Measurements from ENCODE around the gene GTF2I.
"Not testable (repeated sequence)": the region's sequence is repeated elsewhere in the genome, so short reads cannot be mapped to it uniquely, and the experiment has no call there.

The GTF2I gene

GRCh38 chr7:74657692-74658177 lies at the start of gene GTF2I:
Gene GTF2I (plus strand): TSS chr7:74657718. CDS start chr7:74689129, 31,411 bp downstream.
- DNase-seq: peak; percentile 63 to 64

DNA sequence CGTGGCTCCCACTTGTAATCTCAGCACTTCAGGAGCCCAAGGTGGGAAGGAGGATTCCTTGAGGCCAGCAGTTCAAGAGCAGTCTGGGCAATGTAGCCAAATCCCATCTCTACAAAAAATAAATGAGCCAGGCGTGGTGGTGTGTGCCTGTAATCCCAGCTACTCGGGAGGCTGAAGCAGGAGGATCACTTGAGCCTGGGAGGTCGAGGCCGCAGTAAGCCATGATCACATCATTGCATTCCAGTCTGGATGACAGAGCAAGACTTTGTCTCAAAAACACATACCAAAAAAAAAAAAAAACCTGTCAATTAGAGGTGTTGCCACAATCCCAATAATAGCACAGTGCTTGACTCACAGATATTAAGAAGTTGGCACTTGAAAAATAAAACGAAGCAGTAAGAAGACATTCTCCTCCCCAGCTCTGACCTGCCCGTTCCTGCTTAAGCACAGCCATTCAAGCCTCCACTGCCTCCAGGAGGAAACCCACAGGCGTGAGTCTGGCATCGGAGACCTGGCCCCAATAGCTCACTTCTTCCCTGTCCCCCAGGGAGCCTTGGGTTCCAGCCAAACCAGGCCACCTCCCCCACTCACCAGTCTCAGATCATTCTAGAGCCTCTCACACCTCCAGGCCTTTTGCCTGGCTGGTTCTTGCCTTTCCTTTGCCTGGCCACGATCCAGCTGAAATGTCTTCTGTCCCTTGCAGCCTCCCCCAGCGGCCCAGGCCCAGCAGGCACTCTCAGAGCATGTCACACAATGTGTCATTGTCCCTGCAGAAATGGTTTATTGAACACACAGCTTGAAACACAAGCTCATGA lies 45.3 kb upstream of the GTF2I start:
- peak; percentile 43 to 55 for DNase-seq

DNA sequence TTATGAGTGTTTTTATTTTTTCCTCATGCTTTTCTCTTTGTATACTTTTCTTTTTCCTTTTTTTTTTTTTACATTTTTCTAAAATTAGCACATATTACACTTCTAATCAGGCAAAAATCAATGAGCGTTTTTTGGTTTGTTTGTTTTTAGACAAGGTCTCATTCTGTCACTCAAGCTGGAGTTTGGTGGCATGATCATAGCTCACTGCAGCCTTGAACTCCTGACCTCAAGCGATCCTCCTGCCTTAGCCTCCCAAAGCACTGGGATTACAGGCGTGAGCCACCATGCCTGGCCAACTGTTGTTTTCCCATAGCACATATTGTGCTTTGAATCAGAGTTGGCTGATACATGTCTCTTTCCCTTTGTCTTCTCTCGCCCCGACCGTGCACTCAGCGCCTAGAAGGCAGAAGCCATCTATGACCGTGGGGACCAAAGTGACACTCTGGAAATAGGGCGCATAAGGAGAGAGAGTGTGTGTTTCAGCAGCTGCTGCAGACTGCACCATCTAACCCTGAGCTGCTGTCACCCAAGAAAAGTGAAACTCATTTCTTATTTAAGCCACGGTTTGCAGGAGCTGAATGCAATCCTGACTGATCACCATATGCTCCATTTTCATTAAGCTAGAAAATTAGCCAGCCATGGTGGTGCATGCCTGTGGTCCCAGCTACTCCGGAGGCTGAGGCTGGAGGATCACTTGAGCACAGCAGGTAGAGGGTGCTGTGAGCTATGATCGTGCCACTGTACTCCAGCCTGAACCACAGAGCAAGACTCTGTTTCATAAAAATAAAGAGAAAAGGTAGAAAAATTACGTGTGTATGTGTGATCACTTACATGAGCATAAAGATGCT lies 41.4 kb upstream of the GTF2I start:
- no peak for DNase-seq

DNA sequence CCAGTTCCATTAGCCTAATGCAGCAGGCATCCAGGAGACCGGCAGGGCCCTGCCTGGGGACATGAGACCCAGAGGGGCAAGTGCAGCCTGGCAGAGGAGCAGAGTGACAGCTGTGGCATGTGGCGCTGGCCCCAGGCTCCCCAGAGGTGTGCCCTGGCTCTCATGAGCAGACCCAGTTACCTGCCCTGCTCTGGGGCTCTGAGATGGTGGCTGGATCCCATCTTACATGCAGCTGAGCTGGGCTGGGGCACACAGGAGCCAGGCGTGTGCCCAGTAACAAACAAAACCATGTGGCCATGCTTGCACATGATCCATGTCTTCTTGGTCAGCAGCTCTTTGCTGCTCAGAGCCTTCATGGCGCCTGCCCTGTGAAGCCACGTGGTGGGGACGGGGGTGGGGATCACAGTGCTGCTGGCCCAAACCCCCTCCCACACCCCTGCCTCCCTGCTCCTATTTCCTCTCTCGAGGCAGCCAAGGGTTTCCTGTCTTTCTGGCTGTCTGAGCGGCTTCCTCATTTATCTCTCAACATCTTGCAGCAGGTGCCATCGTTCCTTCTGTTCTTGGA lies 40.3 kb upstream of the GTF2I start:
- DNase-seq: no peak

GRCh38 chr7:74619235-74619860 lies 38.2 kb upstream of the GTF2I start:
- peak in 1 of 2 experiments; percentile 38 for DNase-seq

GRCh38 chr7:74622228-74622749 lies 35.2 kb upstream of the GTF2I start:
- DNase-seq: no peak

DNA sequence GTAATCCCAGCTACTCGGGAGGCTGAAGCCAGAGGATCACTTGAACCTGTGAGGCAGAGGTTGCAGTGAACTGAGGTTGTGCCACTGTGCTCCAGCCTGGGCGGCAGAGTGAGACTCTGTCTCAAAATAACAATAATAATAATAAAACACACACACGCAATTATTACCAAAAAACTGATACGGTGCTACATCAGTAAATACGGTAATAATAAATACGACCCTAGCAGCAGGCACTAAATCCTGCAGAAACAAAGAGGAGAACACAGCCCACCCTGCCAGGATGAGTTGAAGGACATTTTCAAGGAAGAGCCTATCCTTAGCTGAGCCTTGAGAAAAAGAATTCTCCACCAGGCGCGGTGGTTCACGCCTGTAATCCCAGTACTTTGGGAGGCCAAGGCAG lies 34.4 kb upstream of the GTF2I start:
- no peak for DNase-seq

DNA sequence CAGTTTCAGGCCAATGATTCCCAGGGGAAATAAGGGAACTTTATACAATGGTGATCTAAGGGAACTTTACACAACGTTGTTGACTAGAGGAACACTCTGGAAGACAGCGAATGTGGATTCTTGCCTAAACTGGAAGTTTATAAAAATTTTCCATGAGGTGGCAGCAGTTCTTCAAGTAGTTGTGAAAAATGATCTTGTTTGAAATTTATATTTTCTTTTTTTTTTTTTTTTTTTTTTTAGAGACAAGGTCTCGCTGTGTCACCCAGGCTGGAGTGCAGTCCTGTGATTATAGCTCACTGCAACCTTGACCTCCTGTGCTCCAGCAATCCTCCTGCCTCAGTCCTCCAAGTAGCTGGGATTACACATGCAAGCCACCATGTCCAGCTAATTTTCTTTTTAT lies 32.1 kb upstream of the GTF2I start:
- DNase-seq: no peak

DNA sequence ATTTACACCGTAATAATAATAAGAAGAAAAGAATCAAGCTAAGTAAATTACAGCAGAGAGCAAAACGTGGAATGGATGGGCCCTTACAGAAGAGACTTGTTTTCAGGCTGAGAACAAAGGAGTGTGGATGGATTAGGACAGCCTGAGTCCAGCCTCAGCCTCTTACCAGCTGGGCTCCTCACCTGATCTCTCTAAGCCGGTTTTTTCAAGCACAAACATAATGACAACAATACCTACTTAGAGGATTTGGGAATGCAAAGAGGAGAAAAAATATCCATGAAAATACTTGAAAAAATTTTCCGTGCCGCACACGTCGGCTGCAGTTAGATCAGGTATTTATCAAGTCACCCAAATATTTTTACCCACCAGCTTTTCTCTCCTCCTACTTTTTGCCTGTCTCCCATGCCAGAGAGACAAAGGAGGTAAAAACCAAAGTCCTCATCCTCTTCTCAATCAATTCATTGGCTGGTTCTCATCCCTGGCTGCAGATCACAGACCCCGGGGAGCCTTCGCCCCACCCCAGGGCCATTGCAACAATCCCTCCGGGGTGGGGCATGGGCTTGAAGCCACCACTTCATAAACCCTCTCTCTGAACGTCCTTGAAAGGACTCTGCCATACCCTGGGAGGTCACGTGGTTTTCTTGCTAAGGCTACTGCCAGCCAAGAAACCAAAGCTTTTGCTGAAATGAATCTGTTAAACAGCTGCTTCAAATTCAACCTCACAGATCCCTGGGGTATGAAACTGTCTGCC lies 29.7 kb upstream of the GTF2I start:
- DNase-seq: no peak

- DNase-seq: no peak
These were observed 25.0 kb upstream of the GTF2I start for GRCh38 chr7:74632505-74632904.

GRCh38 chr7:74633451-74633921 lies 24.0 kb upstream of the GTF2I start:
- no peak for DNase-seq

DNA sequence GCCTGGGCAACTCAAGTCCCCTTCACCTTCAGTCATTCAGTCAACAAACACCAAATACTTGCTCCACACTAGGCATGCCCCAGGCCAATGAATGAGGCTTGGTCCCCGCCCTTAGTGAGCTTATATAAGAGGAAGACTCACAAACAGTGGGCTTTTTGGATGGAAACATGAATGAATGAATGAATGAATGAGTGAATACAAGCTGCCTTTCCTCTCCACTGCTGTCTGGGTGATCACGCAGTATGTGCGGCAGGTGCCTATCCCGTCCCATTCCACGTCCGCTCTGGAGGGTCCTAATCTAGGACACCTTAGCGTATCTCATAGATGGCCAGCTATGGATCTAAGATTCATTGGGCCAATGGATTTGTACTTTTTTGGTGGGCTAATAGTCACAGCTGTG lies 19.8 kb upstream of the GTF2I start:
- no peak for DNase-seq

DNA sequence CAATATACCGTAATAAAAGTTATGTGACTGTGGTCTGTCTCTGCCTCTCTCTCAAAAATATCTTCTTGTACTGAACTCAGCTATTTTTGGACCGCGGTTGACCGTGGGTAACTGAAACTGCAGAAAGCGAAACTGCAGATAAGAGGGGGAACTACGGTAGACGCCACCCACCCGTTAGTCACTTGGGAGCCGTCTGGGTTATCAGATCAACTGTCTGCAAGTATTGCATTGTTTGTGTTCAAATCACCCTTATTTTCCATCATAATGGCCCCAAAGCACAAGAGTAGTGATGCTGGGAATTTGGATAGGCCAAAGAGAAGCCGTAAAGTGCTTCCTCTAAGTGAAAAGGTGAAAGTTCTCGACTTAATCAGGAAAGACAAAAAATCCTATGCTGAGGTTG lies 7.5 kb upstream of the GTF2I start:
- not testable (repeated sequence) for DNase-seq

- not testable (repeated sequence) for DNase-seq
These were observed 6.9 kb upstream of the GTF2I start for GRCh38 chr7:74650493-74651132.

GRCh38 chr7:74651133-74651504 lies 6.4 kb upstream of the GTF2I start:
- DNase-seq: not testable (repeated sequence)

- DNase-seq: no peak
These were observed 3.8 kb upstream of the GTF2I start for GRCh38 chr7:74653686-74654181.

GRCh38 chr7:74654811-74655210 lies 2.7 kb upstream of the GTF2I start:
- DNase-seq: no peak

DNA sequence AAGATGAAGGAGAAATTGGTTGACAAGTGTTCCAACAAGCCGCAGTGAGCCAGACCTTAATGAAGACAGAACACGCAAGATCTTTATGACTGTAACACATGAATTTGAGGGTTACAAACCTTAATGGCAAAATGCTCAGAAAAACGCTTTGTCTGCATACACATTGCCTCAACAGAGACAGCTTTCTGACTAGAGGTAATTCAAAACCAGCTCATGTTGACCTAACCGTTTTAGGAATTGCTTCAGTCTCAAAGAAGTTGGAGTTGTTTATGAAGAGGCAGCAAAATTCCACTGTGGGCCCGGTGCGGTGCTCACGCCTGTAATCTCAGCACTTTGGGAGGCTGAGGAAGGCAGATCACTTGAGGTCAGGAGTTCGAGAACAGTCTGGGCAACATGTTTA lies 2.2 kb upstream of the GTF2I start:
- no peak for DNase-seq

GRCh38 chr7:74655768-74656440 lies 1.6 kb upstream of the GTF2I start:
- peak in 1 of 2 experiments; percentile 31 for DNase-seq

- DNase-seq: peak; percentile 48 to 69
These were observed 1.1 kb upstream of the GTF2I start for GRCh38 chr7:74656441-74656836.

Data from NCI-H2081 (cell line).